Cardiac muscle cell (in vitro differentiated cells and primary cell): ENCODE results near the gene ZYX. TPM values are rescaled to one million over a fixed set of nuclear protein-coding genes. Genes with fewer than 3 reads are reported as not detected.
"Not testable (repeated sequence)": the region's sequence is repeated elsewhere in the genome, so short reads cannot be mapped to it uniquely, and the experiment has no call there.

ENCODE experiments used
- DNase-seq, 2 donors: peaks; one replicate each; pipeline versions ENCODE4 v3.0.0 to v3.0.0-alpha.2; 2010 to 2017; ENCODE audit warnings: low read depth in 1 of 2, low spot score in 1 of 2
- H3K27ac ChIP-seq: fragments of 200-600 bp; sonication (generic); 2 replicates; pipeline ENCODE4 v1.5.1; 2016
- H3K27me3 ChIP-seq: fragments of 200-600 bp; sonication (generic); 2 replicates; pipeline ENCODE4 v1.6.0; 2016; ENCODE audit warnings: control low read depth
- H3K36me3 ChIP-seq: fragments of 200-600 bp; sonication (generic); 2 replicates; pipeline ENCODE4 v1.5.1; 2016; ENCODE audit warnings: control low read depth
- H3K4me1 ChIP-seq: fragments of 200-600 bp; sonication (generic); 2 replicates; pipeline ENCODE4 v1.8.1; 2017; ENCODE audit warnings: low read depth, mild to moderate bottlenecking, mixed run types
- H3K4me3 ChIP-seq: fragments of 200-600 bp; sonication (generic); 2 replicates; pipeline ENCODE4 v1.5.1; 2016; ENCODE audit warnings: mild to moderate bottlenecking
- H3K9me3 ChIP-seq: fragments of 200-600 bp; sonication (generic); 2 replicates; pipeline ENCODE4 v1.5.1; 2017; ENCODE audit warnings: low read depth, mild to moderate bottlenecking, control low read depth
- CTCF ChIP-seq: IDR thresholded peaks from 2 replicates; pipeline ENCODE4 v1.5.1; 2012; ENCODE audit warnings: low read depth, mild to moderate bottlenecking, low read length
- polyA plus RNA-seq: library from polyadenylated mRNA; unstranded; fragments of >200 nt; fragmentation: Nextera tagmentation; extraction: Ambion mirVana; gene quantifications from 2 replicates; pipeline ENCODE4 v1.2.1, GENCODE V29; 2016
- total RNA-seq: library from RNA; depleted of rRNA; stranded (reverse); fragments of >200 nt; gene quantifications from 2 replicates; pipeline ENCODE4 v1.2.3, GENCODE V29; 2016

The ZYX gene
- total and polyA plus RNA-seq, 2 experiments from 2014 or later, result 57.2 to 98.4 TPM

- Histone ChIP-seq H3K9me3 (no peaks in the 10 kb centered on the region), H3K27me3 (peaks cover 13% of the 10 kb centered on the region), H3K4me3 (no peak overlapping the region), H3K4me1 (peaks cover 8% of the 10 kb centered on the region), H3K36me3 (no peaks in the 10 kb centered on the region), H3K27ac (no peak overlapping the region)
- DNase-seq, result no peak
- TF ChIP-seq CTCF, result no peak
Measured at GRCh38 chr7:143413123-143413522, 32.0 kb downstream of the ZYX start.

GRCh38 chr7:143415209-143415608 is 34.1 kb downstream of the ZYX start:
- H3K4me3 ChIP-seq, DNase-seq, H3K27me3 ChIP-seq, H3K27ac ChIP-seq, H3K9me3 ChIP-seq, H3K36me3 ChIP-seq, H3K4me1 ChIP-seq: not testable (repeated sequence)

GRCh38 chr7:143415742-143416397 is 34.7 kb downstream of the ZYX start:
- Histone ChIP-seq H3K9me3 (no peaks in the 10 kb centered on the region), H3K4me1 (no peaks in the 10 kb centered on the region), H3K27ac (no peak overlapping the region), H3K4me3 (no peak overlapping the region), H3K27me3 (no peaks in the 10 kb centered on the region), H3K36me3 (no peaks in the 10 kb centered on the region)
- no peak for TF ChIP-seq CTCF
- no peak for DNase-seq

GRCh38 chr7:143416565-143417149 is 35.5 kb downstream of the ZYX start:
- DNase-seq, result peak; percentile 64 to 71
- no peaks in the 10 kb centered on the region for H3K9me3 ChIP-seq
- TF ChIP-seq CTCF, result peak; percentile 65
- no peaks in the 10 kb centered on the region for H3K36me3 ChIP-seq
- H3K4me1 ChIP-seq, result no peaks in the 10 kb centered on the region
- no peak overlapping the region for H3K4me3 ChIP-seq
- H3K27ac ChIP-seq, result no peak overlapping the region
- H3K27me3 ChIP-seq, result no peaks in the 10 kb centered on the region

GRCh38 chr7:143417734-143418383 is 36.7 kb downstream of the ZYX start:
- no peak overlapping the region for H3K27ac ChIP-seq
- no peak for TF ChIP-seq CTCF
- DNase-seq, result no peak
- H3K4me1 ChIP-seq, result no peaks in the 10 kb centered on the region
- H3K4me3 ChIP-seq, result no peak overlapping the region
- H3K27me3 ChIP-seq, result no peaks in the 10 kb centered on the region
- H3K36me3 ChIP-seq, result no peaks in the 10 kb centered on the region
- no peaks in the 10 kb centered on the region for H3K9me3 ChIP-seq

GRCh38 chr7:143418681-143419458 is 37.7 kb downstream of the ZYX start:
- Histone ChIP-seq H3K9me3 (no peaks in the 10 kb centered on the region), H3K4me3 (no peak overlapping the region), H3K27ac (no peak overlapping the region), H3K27me3 (no peaks in the 10 kb centered on the region), H3K36me3 (no peaks in the 10 kb centered on the region), H3K4me1 (no peaks in the 10 kb centered on the region)
- no peak for DNase-seq
- no peak for TF ChIP-seq CTCF
